Fibroblast of villous mesenchyme (primary cell): ENCODE data around the gene GLOD5. TPM values are rescaled to one million over a fixed set of nuclear protein-coding genes. Genes with fewer than 3 reads are reported as not detected.

ENCODE experiments used
- DNase-seq: peaks from one replicate; pipeline ENCODE4 v3.0.0-alpha.2; 2010; ENCODE audit warnings: low read depth
- H3K4me3 ChIP-seq: 2 replicates; pipeline ENCODE4 v1.5.1; 2011; ENCODE audit warnings: low read depth, mild to moderate bottlenecking, low read length
- total RNA-seq: library from RNA; depleted of rRNA; stranded (reverse); fragments of >200 nt; gene quantifications from 2 replicates; pipeline ENCODE4 v1.2.3, GENCODE V29; 2012
- TF ChIP-seq, protein P1 (sequence below): IDR thresholded peaks from 2 replicates; pipeline ENCODE4 v1.5.1; 2012; ENCODE audit warnings: low read depth, mild to moderate bottlenecking, low read length; ENCODE audit not compliant: insufficient read depth

The GLOD5 gene
- total RNA-seq, 1 donor = not detected

GRCh38 chrX:48791063-48791820 lies 29.7 kb downstream of the GLOD5 start:
- TF ChIP-seq, protein P1, sequence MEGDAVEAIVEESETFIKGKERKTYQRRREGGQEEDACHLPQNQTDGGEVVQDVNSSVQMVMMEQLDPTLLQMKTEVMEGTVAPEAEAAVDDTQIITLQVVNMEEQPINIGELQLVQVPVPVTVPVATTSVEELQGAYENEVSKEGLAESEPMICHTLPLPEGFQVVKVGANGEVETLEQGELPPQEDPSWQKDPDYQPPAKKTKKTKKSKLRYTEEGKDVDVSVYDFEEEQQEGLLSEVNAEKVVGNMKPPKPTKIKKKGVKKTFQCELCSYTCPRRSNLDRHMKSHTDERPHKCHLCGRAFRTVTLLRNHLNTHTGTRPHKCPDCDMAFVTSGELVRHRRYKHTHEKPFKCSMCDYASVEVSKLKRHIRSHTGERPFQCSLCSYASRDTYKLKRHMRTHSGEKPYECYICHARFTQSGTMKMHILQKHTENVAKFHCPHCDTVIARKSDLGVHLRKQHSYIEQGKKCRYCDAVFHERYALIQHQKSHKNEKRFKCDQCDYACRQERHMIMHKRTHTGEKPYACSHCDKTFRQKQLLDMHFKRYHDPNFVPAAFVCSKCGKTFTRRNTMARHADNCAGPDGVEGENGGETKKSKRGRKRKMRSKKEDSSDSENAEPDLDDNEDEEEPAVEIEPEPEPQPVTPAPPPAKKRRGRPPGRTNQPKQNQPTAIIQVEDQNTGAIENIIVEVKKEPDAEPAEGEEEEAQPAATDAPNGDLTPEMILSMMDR = no peak
- DNase-seq = no peak
- no peak overlapping the region for H3K4me3 ChIP-seq

DNA sequence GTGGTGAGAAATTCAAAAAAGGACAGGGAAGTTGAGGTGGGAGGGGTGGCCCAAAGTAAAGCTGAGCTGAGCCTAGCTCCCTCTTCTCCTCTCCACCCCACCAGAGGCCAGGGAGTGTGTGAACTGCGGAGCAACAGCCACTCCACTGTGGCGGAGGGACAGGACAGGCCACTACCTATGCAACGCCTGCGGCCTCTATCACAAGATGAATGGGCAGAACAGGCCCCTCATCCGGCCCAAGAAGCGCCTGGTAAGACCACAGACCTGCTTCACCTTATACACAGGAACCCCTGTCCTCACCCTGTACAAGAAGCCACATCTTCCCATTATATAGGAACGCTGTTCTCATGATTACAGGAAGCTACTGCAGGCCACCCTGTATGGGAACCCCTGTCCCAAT lies 30.7 kb downstream of the GLOD5 start:
- TF ChIP-seq, protein P1 = no peak
- no peak for DNase-seq
- no peak overlapping the region for H3K4me3 ChIP-seq

- TF ChIP-seq, protein P1 = no peak
- H3K4me3 ChIP-seq = no peak overlapping the region
- DNase-seq = no peak
Observed at GRCh38 chrX:48793935-48794334, 32.4 kb downstream of the GLOD5 start.

- TF ChIP-seq, protein P1 = no peak
- H3K4me3 ChIP-seq = no peak overlapping the region
- DNase-seq = no peak
Observed at GRCh38 chrX:48794340-48794910, 32.9 kb downstream of the GLOD5 start.

- TF ChIP-seq, protein P1 = no peak
- no peak overlapping the region for H3K4me3 ChIP-seq
- DNase-seq = peak; percentile 69
Observed at GRCh38 chrX:48794911-48795515, 33.5 kb downstream of the GLOD5 start.

DNA sequence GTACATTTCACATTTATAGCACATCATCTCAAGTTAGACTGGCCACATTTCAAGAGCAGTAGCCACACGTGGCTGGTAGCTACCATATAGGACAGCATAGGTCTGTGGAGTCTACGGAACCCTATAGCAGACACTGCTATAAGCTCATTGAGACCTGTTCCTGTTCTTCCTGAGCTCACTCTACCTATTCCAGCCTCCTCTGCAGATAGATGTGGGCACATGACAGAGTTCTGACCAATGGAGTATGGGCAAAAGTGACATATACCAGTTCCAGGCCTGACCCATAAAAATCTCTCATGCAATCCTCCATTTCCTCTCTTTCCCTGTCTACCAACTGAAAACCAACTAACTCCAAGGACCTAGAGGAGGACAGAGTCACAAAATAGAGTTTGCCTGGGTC lies 36.8 kb downstream of the GLOD5 start:
- TF ChIP-seq, protein P1 = no peak
- DNase-seq = no peak
- no peak overlapping the region for H3K4me3 ChIP-seq
